ENCODE data around the gene NOL3.

NOL3 gene

GRCh38 chr16:67146523-67147357, 23.6 kb upstream of the NOL3 start:
- TF ChIP-seq CTCF (conservative IDR thresholded peaks at IDR 0.05; ENCODE audit: low read length) (no peak), EZH2phosphoT487 (IDR thresholded peaks at IDR 0.05; ENCODE audit: borderline replicate concordance) (no peak)
- Histone ChIP-seq H3K79me2 (ENCODE audit: insufficient read depth, low read length) (no peaks in the 10 kb centered on the region), H3K9me3 (ENCODE audit: insufficient read depth, low read depth, low read length) (no peaks in the 10 kb centered on the region), H3K36me3 (ENCODE audit: insufficient read depth, low read length) (peaks cover 64% of the 10 kb centered on the region; the same call in 1 of the 2 replicates), H3K27me3 (ENCODE audit: insufficient read depth, low read length, poor library complexity, severe bottlenecking) (no peaks in the 10 kb centered on the region), H3F3A (ENCODE audit: low read depth) (no peaks in the 10 kb centered on the region), H2AFZ (ENCODE audit: low read length) (no peak overlapping the region), H4K20me1 (ENCODE audit: insufficient read depth, low read length, poor library complexity, severe bottlenecking) (no peaks in the 10 kb centered on the region), H3K4me1 (ENCODE audit: insufficient read depth, low read length, poor library complexity, severe bottlenecking) (no peaks in the 10 kb centered on the region), H3K4me2 (ENCODE audit: low read depth, low read length, poor library complexity, severe bottlenecking) (no peak overlapping the region), H3K9ac (ENCODE audit: low read depth, low read length, poor library complexity, severe bottlenecking) (no peak overlapping the region), H3K9me2 (replicated peaks; ENCODE audit: low read depth, low read length) (no peaks in the 10 kb centered on the region), H3K4me3 (ENCODE audit: low read length, poor library complexity, severe bottlenecking) (no peak overlapping the region)

GRCh38 chr16:67147437-67148140, 22.7 kb upstream of the NOL3 start:
- TF ChIP-seq EZH2phosphoT487 (IDR thresholded peaks at IDR 0.05; ENCODE audit: borderline replicate concordance) (no peak), CTCF (conservative IDR thresholded peaks at IDR 0.05; ENCODE audit: low read length) (no peak)
- H4K20me1 ChIP-seq (ENCODE audit: insufficient read depth, low read length, poor library complexity, severe bottlenecking) = no peaks in the 10 kb centered on the region
- H3K4me2 ChIP-seq (ENCODE audit: low read depth, low read length, poor library complexity, severe bottlenecking) = no peak overlapping the region
- no peaks in the 10 kb centered on the region for H3K79me2 ChIP-seq (ENCODE audit: insufficient read depth, low read length)
- H3K9ac ChIP-seq (ENCODE audit: low read depth, low read length, poor library complexity, severe bottlenecking) = no peak overlapping the region
- no peak overlapping the region for H2AFZ ChIP-seq (ENCODE audit: low read length)
- peaks cover 57% of the 10 kb centered on the region; the same call in 1 of the 2 replicates for H3K36me3 ChIP-seq (ENCODE audit: insufficient read depth, low read length)
- no peaks in the 10 kb centered on the region for H3K9me2 ChIP-seq (replicated peaks; ENCODE audit: low read depth, low read length)
- no peak overlapping the region for H3K4me3 ChIP-seq (ENCODE audit: low read length, poor library complexity, severe bottlenecking)
- H3F3A ChIP-seq (ENCODE audit: low read depth) = no peaks in the 10 kb centered on the region
- H3K27me3 ChIP-seq (ENCODE audit: insufficient read depth, low read length, poor library complexity, severe bottlenecking) = no peaks in the 10 kb centered on the region
- no peaks in the 10 kb centered on the region for H3K4me1 ChIP-seq (ENCODE audit: insufficient read depth, low read length, poor library complexity, severe bottlenecking)
- H3K9me3 ChIP-seq (ENCODE audit: insufficient read depth, low read depth, low read length) = no peaks in the 10 kb centered on the region

DNA sequence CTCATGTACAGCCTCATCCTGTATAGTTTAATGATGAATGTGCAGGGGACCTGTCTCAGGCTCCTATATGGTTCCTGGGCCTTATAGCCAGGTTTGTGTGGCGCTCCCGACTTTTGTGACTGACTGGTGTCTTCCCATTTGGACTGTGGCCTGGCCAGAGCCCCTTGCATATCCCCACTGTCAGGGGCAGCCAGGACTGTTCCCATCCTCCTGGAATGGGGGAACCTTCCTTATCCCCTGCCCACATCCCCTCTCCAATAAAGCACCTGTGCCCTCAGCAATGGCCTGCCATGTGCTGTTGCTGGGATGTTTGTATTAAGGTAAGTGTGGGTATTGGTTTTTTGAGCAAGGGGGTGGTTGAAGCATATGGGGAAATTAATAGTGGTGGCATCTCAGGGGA, 22.1 kb upstream of the NOL3 start:
- Histone ChIP-seq H2AFZ (ENCODE audit: low read length) (no peak overlapping the region), H3K9ac (ENCODE audit: low read depth, low read length, poor library complexity, severe bottlenecking) (no peak overlapping the region), H3K36me3 (ENCODE audit: insufficient read depth, low read length) (peaks cover 51% of the 10 kb centered on the region; the same call in 1 of the 2 replicates), H4K20me1 (ENCODE audit: insufficient read depth, low read length, poor library complexity, severe bottlenecking) (no peaks in the 10 kb centered on the region), H3K79me2 (ENCODE audit: insufficient read depth, low read length) (no peaks in the 10 kb centered on the region), H3F3A (ENCODE audit: low read depth) (no peaks in the 10 kb centered on the region), H3K9me3 (ENCODE audit: insufficient read depth, low read depth, low read length) (no peaks in the 10 kb centered on the region), H3K27me3 (ENCODE audit: insufficient read depth, low read length, poor library complexity, severe bottlenecking) (no peaks in the 10 kb centered on the region), H3K4me3 (ENCODE audit: low read length, poor library complexity, severe bottlenecking) (no peak overlapping the region), H3K9me2 (replicated peaks; ENCODE audit: low read depth, low read length) (no peaks in the 10 kb centered on the region), H3K4me2 (ENCODE audit: low read depth, low read length, poor library complexity, severe bottlenecking) (no peak overlapping the region), H3K4me1 (ENCODE audit: insufficient read depth, low read length, poor library complexity, severe bottlenecking) (no peaks in the 10 kb centered on the region)
- TF ChIP-seq CTCF (conservative IDR thresholded peaks at IDR 0.05; ENCODE audit: low read length) (no peak), EZH2phosphoT487 (IDR thresholded peaks at IDR 0.05; ENCODE audit: borderline replicate concordance) (no peak)
